ENCODE measurements around the gene CLCNKB.

GRCh38 chr1:16029288-16029687 is 14.3 kb upstream of the CLCNKB start:
- no peak for TF ChIP-seq CTCF (conservative IDR thresholded peaks at IDR 0.05)
- no peak for TF ChIP-seq EZH2 (IDR thresholded peaks at IDR 0.05; ENCODE audit: low read depth)

All from PC-9 (cell line).